Measurements from ENCODE around the gene GPC3. TPM values are rescaled to one million over a fixed set of nuclear protein-coding genes. Genes with fewer than 3 reads are reported as not detected.

The GPC3 gene
- total RNA-seq, 1 donor from 2014 or later, result 4.2 TPM

- Mint-ChIP-seq H3K36me3 (ENCODE audit: unreplicated experiment) (no peaks in the 10 kb centered on the region), H3K9me3 (ENCODE audit: unreplicated experiment) (peaks cover 1% of the 10 kb centered on the region), H3K4me3 (ENCODE audit: unreplicated experiment) (no peak overlapping the region), H3K4me1 (ENCODE audit: low read depth, unreplicated experiment) (peaks cover 1% of the 10 kb centered on the region), H3K27me3 (ENCODE audit: unreplicated experiment) (peaks cover 1% of the 10 kb centered on the region), H3K27ac (ENCODE audit: unreplicated experiment) (no peak overlapping the region)
- no peak for DNase-seq
- no peak for TF ChIP-seq CTCF (IDR thresholded peaks at IDR 0.05; ENCODE audit: partially characterized antibody, unreplicated experiment)
These were observed 63.0 kb downstream of the GPC3 start for GRCh38 chrX:133922390-133922771.

- H3K27me3 Mint-ChIP-seq (ENCODE audit: unreplicated experiment), result peaks cover 1% of the 10 kb centered on the region
- H3K27ac Mint-ChIP-seq (ENCODE audit: unreplicated experiment), result peak overlapping the region; percentile 76
- no peaks in the 10 kb centered on the region for H3K36me3 Mint-ChIP-seq (ENCODE audit: unreplicated experiment)
- TF ChIP-seq CTCF (IDR thresholded peaks at IDR 0.05; ENCODE audit: partially characterized antibody, unreplicated experiment), result peak; percentile 41
- DNase-seq, result peak; percentile 72
- H3K4me3 Mint-ChIP-seq (ENCODE audit: unreplicated experiment), result no peak overlapping the region
- peaks cover 1% of the 10 kb centered on the region for H3K9me3 Mint-ChIP-seq (ENCODE audit: unreplicated experiment)
- H3K4me1 Mint-ChIP-seq (ENCODE audit: low read depth, unreplicated experiment), result peaks cover 1% of the 10 kb centered on the region
These were observed 63.5 kb downstream of the GPC3 start for GRCh38 chrX:133921764-133922389.

GRCh38 chrX:133921086-133921485 is 64.3 kb downstream of the GPC3 start:
- no peak for DNase-seq
- H3K27ac Mint-ChIP-seq (ENCODE audit: unreplicated experiment), result no peak overlapping the region
- peaks cover 1% of the 10 kb centered on the region for H3K4me1 Mint-ChIP-seq (ENCODE audit: low read depth, unreplicated experiment)
- H3K27me3 Mint-ChIP-seq (ENCODE audit: unreplicated experiment), result peaks cover 1% of the 10 kb centered on the region
- no peaks in the 10 kb centered on the region for H3K36me3 Mint-ChIP-seq (ENCODE audit: unreplicated experiment)
- TF ChIP-seq CTCF (IDR thresholded peaks at IDR 0.05; ENCODE audit: partially characterized antibody, unreplicated experiment), result no peak
- H3K4me3 Mint-ChIP-seq (ENCODE audit: unreplicated experiment), result no peak overlapping the region
- peaks cover 1% of the 10 kb centered on the region for H3K9me3 Mint-ChIP-seq (ENCODE audit: unreplicated experiment)

GRCh38 chrX:133918361-133918771 is 67.0 kb downstream of the GPC3 start:
- no peak overlapping the region for H3K4me3 Mint-ChIP-seq (ENCODE audit: unreplicated experiment)
- H3K27ac Mint-ChIP-seq (ENCODE audit: unreplicated experiment), result no peak overlapping the region
- peaks cover 1% of the 10 kb centered on the region for H3K27me3 Mint-ChIP-seq (ENCODE audit: unreplicated experiment)
- no peaks in the 10 kb centered on the region for H3K36me3 Mint-ChIP-seq (ENCODE audit: unreplicated experiment)
- H3K9me3 Mint-ChIP-seq (ENCODE audit: unreplicated experiment), result no peaks in the 10 kb centered on the region
- TF ChIP-seq CTCF (IDR thresholded peaks at IDR 0.05; ENCODE audit: partially characterized antibody, unreplicated experiment), result no peak
- peaks cover 1% of the 10 kb centered on the region for H3K4me1 Mint-ChIP-seq (ENCODE audit: low read depth, unreplicated experiment)
- no peak for DNase-seq

GRCh38 chrX:133916984-133917722 is 68.2 kb downstream of the GPC3 start:
- Mint-ChIP-seq H3K9me3 (ENCODE audit: unreplicated experiment) (peaks cover 3% of the 10 kb centered on the region), H3K27ac (ENCODE audit: unreplicated experiment) (no peak overlapping the region), H3K27me3 (ENCODE audit: unreplicated experiment) (peaks cover 1% of the 10 kb centered on the region), H3K4me1 (ENCODE audit: low read depth, unreplicated experiment) (peaks cover 7% of the 10 kb centered on the region), H3K36me3 (ENCODE audit: unreplicated experiment) (no peaks in the 10 kb centered on the region), H3K4me3 (ENCODE audit: unreplicated experiment) (no peak overlapping the region)
- TF ChIP-seq CTCF (IDR thresholded peaks at IDR 0.05; ENCODE audit: partially characterized antibody, unreplicated experiment), result no peak
- DNase-seq, result no peak

All from glutamatergic neuron (in vitro differentiated cells).